Caki2 (cell line): ENCODE measurements around the gene RGS12. TPM values are rescaled to one million over a fixed set of nuclear protein-coding genes. Genes with fewer than 3 reads are reported as not detected.

Experiments used
- DNase-seq: peaks from one replicate; pipeline ENCODE4 v3.0.0-alpha.2; 2015; ENCODE audit warnings: low read depth
- in situ Hi-C: cut with HindIII; loops from 2 replicates; pipeline ENCODE4 v1.10.0; 2016; ENCODE audit warnings: low sequenced_read_pairs, low pct_unique_long_range_greater_than_20kb, mixed read lengths
- total RNA-seq: library from RNA; depleted of rRNA; stranded (reverse); fragments of >200 nt; shearing (Covaris generic); gene quantifications from 2 replicates; pipeline ENCODE4 v1.2.3, GENCODE V29; 2014; ENCODE audit warnings: low replicate concordance

Gene RGS12
- total RNA-seq, 1 experiment from 2014 or later, result 27.0 TPM

DNA sequence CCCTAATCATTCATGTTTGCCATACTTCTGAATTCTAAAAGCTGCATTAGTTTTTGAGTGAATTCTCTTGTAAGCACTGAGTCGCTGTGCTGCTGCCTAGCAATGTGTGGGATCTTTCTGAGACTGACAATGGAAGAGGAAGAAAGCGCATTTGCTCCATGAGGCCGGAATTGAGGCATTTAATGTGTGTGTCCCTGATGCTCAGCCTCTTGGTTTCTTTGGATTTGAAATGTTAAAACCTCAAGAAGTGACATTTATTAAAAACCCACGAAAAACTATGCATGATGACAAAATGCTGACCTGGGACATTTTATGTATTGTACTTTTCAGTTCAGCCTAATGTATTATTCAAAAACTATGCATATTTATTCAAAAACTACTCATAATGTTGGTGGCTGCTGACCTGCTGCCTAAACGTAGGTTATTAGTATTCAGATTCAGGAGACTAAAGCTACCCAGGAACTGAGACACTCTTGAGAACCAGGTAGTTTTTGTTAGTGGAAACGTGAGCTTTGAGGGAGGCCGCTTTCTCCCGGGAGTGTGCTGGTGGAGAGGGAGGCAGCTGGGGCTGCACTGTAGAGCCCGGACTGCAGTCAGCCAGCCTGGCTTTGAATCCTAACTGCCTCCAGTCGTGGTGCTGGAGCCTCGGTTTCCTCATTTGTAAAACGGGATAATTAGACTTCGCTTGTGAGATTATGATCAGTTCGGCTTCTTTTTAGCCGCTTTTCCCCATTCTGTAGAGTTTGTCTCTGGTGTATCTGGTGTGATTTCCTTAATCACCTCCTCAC is 11.3 kb downstream of the RGS12 start:
- no peak for DNase-seq
- in situ Hi-C loops, result no loop called here

DNA sequence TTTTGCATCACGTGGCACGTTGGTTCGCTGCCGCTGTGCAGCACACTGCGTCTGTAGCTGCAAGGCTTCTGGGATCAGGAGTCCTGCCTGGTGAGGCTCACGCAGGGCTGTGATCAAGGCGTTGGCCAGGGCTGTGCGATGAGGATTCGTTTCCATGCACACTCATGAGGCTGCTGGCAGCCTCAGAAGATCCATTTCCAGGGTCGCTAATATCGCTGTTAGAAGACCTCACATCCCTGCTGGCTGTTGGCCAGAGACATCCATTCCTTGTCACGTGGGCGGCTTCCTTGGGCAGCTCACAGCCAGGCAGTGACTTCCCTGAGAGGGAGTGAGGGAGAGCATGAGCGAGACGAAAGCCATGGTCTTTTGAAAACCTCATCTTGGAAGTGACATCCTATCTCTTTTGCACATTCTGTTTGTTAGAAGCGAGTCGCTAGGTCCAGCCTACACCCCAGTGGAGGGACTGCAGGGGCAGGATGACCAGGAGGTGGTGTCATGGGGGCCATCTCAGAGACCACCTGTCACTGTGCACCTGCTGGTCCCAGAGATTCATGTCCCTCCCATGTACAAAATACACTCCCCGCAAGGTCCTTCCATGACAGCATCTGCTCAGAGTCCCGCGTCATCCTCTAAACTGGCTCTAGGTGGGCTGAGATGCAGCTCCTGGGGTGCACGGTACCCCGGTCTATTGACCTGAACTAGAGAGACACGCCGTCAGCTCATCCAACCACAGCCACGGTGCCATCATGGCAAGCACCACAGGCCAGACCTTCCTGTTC is 12.2 kb downstream of the RGS12 start:
- in situ Hi-C loops, result no loop called here
- no peak for DNase-seq

DNA sequence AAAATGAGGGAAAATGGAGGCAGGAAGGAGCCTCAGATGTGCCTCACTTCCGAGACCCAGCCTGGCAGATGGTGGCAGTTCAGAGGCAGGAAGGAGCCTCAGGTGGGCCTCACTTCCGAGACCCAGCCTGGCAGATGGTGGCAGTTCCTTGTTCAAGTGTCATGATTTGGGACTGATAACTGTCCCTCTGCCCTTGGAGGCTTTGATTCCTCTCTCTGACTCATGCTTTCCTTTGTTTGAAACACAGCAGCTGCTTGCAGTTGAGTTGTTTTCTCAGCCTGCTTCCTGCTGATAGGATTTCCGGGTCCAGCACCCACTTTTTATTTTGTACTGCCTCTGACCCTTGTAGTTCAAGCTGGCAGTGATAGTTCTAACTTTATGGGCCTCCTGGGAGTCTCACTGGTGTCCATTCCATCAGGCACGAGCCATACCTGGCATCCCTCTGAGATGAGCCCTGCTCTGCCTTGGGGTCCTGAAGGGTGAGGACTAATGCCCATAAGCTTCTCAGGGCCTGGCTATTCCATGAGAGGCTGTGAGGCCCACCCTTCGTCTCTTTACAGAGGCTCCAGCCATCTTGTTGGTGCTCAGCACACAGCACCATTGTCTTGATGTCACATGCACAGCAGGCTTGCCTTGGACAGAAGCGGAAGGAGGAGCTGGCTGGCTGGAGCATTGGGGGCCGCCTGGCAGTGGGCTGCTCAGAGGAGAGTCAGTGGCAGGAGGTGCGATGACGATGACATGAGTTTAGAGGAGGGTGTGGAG is 13.0 kb downstream of the RGS12 start:
- in situ Hi-C loops, result no loop called here

DNA sequence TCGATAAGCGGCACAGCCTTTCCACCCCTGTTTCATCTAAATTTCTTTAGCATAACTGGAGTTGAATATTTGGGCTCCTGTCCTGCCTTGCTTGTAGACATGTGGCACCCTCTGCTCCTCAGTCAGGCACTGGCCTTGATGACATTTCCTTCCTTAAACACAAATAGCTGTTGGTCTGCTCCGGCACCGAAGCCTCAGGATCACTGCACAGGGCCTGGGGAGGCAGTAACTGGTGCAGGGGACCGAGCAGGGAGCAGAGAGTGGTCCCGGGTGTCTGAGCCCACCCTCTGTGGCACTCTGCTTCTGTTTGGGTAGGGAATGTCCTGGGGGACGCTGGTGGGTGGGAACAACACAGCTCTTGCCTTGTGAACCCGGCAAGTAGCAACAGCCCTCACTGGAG is 13.6 kb downstream of the RGS12 start:
- DNase-seq, result no peak
- in situ Hi-C loops, result no loop called here

More for the DNA sequence above, 13.0 kb downstream of the RGS12 start:
- no peak for DNase-seq

DNA sequence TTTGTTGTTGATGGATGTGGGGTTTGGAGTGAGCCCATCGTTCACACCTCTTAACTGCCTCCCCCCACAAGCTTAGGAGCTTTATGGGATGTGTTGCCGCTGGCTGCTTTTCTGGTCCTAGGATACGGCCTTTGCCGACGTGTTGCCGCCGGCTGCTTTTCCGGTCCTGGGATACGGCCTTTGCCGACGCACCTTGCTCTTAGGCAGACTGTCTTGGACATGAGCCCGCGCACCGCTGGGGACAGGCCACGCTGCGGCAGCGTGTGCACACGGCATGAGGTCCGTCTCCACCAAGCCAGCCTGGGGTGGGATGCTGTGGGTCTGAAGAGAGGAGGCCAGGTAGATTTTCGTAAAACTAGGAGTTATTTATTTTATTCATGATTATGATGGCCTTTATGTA is 14.2 kb downstream of the RGS12 start:
- in situ Hi-C loops, result no loop called here
- no peak for DNase-seq

DNA sequence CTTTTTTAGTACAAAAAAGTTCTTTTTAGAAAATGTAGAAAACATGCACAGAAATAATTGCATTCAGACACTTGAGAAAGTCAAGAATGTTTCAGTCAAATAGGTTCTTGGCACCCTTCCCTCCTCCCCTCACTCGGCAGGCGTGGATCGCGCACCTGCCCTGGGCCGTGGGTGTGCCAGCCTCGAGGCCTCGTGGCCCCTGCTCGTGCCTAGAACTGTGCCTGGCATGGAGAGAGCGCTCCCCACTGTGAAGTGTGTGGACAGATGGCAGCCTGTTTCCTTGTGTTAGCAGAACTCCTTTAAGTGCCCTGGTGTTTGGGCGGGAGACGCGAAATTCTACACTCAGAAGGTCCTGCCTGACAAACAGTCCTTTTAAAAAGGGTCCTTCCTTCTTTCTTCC is 14.7 kb downstream of the RGS12 start:
- in situ Hi-C loops, result no loop called here
- no peak for DNase-seq

DNA sequence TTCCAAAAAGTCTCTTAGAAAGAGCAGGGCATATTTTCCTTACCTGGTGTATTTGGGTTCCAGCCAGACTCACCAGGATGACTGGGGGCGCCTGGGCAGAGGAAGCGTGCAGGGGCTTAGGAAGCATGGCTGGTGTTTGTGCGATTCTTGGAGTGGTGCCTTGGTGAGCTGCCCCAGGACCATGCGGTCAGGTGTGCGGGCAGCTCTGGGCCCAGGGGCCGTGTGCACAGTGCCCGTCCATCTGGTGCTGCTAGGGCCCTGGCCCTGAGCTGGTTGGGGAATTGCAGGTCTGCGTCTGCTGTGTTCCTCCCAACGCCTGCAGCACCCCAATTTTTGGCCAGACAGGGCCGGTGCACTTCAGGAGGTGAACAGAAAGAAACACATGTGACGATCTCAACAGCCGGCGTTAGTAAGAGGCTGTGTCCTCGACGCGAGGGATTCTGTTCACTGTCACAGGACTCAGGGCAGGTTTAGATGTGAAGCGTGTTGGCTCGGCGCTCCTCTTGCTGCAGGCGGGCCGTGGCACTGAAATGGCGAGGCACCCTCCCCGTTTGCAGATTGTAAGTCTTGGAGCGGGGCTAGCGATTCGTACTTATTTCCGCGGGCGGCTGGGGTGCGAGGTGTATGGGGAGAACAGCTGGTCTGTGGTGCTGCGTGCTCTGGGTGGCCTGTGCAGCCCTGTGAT is 15.2 kb downstream of the RGS12 start:
- in situ Hi-C loops, result no loop called here

DNA sequence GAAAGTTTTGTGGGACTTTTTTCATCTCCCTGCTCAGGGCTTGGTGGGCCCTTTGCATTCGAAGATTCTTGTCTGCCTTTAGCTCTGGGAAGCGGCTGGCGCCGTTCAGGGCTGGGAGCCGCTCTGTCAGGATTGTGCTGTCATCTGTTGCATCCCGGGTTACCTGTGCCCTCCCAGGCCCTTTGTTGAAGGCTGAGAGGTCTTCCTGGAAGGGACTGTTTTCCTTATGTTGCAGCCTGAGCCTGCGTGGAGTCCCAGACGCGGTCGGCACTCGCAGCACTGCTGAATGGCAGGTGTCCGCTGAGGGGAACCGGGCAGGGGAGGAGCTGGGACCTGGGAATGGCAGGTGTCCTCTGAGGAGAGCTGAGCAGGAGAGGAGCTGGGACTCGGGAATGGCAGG is 15.9 kb downstream of the RGS12 start:
- no peak for DNase-seq
- in situ Hi-C loops, result no loop called here

More for the DNA sequence above, 15.2 kb downstream of the RGS12 start:
- DNase-seq, result no peak

DNA sequence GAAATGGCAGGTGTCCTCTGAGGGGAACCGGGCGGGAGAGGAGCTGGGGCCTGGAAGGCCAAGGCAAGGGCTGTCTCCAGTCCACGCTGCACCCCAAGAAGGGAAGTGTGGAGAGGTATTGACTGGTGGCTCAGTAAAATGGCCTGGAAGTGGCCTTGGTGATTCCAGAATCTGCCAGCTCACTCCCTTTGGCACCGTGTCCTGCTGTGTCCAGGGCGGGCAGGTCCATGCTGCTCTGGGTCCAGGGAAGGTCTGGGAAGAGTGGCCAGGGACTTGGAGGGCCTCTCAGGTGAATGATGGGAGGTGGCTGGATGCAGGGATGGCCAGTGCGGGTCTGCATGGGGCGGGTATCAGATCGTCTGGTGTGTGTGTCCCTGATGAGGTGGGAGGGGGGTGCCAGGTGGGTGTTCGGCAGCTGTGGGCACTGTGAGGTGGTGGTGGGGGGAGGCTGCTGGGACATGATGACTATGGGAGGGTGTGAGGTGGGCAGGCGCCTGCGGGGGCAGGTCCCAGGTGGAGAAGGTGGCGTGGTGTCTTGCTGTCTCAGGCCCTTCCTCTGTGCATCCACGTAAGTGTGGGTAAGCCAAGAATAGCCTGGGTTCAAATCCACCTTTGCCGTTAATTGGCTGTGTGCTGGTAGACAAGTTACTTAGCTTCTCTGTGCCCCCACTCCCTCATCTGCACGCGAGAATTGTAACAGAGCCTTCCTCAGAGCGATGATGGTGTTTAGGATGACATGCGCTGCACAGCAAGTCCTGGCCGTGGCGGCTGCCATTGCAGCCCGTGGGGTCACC is 17.7 kb downstream of the RGS12 start:
- no peak for DNase-seq

DNA sequence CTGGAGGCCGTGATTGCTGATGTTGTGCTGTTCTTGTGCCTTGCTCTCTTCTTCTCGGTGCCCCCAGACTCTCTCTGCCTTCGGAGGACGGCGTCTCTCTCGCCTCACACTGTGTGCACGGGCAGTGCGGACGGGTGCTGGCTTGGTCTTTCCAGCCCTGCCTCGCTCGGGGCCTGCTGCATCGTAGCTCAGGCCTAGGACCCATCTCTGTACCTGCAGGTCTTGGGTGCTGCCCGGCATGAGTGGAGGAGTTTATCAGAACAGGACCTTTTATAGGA is 18.2 kb downstream of the RGS12 start:
- no peak for DNase-seq
- in situ Hi-C loops, result no loop called here

More for the DNA sequence above, 17.7 kb downstream of the RGS12 start:
- in situ Hi-C loops, result no loop called here

DNA sequence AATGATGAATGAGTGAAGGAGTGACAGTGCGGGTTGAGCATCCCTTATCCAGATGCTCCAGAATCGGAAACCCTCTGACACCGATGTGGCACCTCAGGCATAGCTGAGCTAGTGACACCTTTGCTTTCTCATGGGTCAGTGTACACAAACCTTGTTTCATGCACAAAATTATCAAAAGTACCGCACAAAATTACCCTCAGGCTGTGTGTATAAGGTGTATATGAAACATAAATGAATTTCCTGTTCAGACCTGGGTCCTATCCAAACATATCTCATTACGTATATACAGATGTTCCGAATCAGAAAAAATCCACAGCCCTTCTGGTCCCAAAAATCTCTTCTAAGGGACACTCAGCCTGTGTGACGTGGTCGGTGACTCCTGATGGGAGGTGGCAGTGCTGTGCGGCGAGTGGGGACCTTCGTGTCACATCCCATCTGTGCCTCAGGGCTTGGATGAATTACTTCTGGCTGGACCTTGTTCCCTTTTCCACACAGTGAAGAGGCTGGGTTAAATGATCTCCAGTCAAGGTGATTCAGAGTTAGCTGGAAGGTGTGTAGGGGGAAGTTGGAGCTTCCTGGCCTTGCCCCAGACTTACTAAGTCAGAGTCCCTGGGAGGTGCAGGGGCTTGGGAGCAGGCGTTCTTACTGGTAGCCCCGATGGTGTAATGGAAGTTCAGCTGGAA is 18.8 kb downstream of the RGS12 start:
- no peak for DNase-seq
- in situ Hi-C loops, result no loop called here

DNA sequence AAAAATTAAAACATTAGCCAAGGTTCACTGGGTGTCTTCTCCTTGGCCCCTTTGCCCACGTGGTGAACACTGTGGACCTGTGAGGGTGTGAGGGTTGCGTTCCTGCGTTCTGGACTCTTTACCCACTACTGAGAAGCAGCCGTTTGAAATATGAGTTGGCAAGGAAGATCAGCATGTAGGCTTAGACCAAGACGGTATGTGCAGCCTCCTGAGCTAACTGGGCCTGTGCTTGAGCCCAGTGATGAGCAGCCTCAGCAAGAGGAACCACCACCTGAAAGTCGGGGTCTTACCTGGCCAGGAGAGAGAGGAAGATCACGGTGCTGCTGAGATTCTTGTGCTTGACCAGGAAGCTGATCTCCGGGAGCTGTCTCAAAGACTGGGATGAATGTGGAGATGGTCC is 19.5 kb downstream of the RGS12 start:
- no peak for DNase-seq
- in situ Hi-C loops, result no loop called here

DNA sequence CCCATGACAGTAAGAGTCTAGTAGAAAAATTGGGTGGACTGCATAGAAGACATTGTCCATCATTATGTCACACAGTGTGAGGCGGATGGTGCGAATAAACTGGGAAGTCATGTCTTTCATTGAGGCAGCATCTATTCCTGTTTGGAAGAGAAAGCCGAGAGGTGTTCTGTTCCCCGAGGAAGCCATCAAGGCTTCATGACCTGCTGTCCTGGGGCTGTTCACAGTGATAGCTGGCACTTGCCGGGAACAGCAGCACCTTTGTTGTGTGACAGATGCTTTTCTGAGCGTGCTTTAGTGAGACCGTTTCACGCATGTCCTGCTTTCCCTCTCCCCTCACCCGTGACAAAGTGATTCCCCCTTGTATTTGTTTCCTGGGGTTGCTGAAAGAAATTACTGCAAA is 20.3 kb downstream of the RGS12 start:
- no peak for DNase-seq
- in situ Hi-C loops, result no loop called here

DNA sequence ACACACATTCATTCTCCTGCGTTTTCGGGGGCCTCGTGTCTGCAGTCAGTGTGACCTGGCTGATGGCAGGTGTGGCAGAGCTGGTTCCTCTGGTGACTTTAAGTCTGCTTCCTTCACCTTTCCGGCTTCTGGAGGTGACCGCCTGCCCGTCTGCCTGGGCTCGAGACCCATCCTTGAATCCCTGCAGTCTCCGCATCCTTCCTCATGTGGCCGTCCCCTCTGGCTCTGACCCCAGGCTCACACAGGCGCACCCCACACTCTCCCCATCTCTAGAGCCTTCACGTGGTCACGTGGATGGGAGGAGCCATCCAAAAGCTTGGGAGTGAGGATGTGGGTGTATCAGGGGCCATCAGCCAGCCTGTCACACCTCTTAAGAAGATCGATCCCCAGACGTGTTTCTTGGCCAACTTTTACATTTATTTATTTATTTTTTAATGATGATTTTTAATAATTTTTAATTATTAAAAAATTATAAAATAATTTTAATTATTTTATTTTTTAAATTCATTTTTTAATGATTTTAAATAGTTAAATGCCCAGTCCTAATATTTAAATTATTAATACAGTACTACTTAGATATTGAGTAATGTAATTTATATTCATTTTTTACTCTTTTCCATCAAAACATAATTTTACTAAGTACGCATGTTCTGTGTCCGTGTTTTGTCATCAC is 20.9 kb downstream of the RGS12 start:
- no peak for DNase-seq
- in situ Hi-C loops, result no loop called here

DNA sequence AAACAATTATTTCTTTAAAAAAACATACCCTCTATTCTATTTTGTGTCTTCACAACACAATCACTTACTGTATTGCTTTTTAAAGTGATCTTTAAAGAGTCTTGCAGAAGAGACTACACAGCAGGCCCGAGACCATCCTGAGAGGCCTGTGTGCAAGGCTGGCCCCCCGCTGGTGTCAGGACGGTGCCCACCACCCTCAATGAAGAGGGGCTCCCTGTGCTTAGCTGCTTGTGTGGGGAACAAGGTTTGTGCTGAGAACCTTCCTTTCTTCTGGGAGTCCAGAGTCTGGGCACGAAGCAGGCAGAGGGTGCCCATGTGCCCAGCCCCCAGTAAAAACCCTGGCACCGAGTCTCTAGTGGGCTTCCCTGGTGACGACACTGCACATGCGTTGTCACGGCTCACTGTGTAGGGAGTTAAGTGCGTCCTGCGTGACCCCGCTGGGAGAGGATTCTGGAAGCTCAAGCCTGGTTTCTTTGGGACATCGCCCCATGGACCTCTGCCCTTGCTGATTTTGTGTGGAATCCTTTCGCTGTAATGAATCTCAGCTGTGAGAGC is 22.0 kb downstream of the RGS12 start:
- in situ Hi-C loops, result no loop called here
- DNase-seq, result no peak

DNA sequence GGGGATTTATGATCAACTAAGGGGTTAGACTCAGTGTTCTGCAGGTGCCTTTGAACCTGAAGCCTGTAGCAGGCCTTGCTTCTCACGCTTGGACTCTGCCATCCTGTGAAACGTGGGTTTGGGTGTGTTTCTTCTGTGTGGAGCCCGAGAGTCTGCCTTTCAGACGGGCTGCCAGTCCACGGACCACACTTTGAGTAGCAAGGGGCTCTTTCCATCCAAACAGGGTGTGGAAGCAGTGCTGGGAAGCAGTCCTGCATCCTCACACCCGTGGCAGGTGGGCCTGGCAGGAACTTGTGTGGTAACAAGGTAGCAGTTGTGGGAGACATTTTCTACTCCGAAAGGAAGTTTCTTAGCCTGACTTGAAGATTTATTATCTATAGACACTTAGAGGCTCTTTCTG is 22.7 kb downstream of the RGS12 start:
- in situ Hi-C loops, result no loop called here
- DNase-seq, result no peak

DNA sequence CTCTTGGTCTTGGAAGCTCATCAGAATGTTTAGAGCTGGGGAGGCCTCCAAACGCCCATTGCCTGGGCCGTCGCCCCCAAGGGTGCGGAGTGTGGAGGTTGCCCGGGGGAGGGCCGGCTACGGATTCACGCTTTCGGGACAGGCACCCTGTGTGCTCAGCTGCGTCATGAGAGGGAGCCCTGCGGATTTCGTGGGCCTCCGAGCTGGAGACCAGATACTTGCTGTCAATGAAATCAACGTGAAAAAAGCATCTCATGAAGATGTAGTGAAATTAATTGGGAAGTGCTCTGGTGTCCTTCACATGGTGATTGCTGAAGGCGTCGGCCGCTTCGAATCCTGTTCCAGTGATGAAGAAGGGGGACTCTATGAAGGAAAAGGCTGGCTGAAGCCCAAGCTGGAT is 23.3 kb downstream of the RGS12 start:
- in situ Hi-C loops, result no loop called here
- DNase-seq, result no peak
